Astrocyte (in vitro differentiated cells and primary cell): ENCODE data around the gene AGBL4.

Experiments
- EZH2 ChIP-seq: IDR thresholded peaks from 2 replicates; pipeline ENCODE4 v1.6.1; 2012; ENCODE audit warnings: mild to moderate bottlenecking, low read length, inconsistent platforms; ENCODE audit not compliant: insufficient read depth
- TF ChIP-seq, protein P1 (sequence below): IDR thresholded peaks from 2 replicates; pipeline ENCODE4 v1.5.1; 2011; ENCODE audit warnings: low read depth, mild to moderate bottlenecking, inconsistent platforms, low read length, moderate library complexity; ENCODE audit not compliant: insufficient read depth

DNA sequence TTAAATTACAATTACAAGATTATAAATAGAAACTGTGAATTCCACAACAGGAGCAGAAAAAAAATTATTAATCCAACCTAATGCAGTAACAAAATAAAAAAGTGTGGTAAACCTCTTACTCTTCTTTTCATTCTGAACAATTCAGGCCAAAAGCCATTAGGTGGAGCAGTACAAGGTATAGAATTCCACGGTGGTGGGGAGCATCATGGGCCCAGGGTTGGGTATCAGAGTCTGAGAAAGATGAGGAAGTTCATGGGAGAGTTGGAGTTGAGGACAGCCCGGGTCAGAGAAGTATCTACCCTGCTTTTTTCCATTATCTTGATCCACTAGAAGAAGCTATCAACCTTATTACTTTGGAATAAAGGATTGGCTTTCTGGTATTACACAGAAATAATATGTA is 586.9 kb downstream of the AGBL4 start:
- TF ChIP-seq, protein P1, sequence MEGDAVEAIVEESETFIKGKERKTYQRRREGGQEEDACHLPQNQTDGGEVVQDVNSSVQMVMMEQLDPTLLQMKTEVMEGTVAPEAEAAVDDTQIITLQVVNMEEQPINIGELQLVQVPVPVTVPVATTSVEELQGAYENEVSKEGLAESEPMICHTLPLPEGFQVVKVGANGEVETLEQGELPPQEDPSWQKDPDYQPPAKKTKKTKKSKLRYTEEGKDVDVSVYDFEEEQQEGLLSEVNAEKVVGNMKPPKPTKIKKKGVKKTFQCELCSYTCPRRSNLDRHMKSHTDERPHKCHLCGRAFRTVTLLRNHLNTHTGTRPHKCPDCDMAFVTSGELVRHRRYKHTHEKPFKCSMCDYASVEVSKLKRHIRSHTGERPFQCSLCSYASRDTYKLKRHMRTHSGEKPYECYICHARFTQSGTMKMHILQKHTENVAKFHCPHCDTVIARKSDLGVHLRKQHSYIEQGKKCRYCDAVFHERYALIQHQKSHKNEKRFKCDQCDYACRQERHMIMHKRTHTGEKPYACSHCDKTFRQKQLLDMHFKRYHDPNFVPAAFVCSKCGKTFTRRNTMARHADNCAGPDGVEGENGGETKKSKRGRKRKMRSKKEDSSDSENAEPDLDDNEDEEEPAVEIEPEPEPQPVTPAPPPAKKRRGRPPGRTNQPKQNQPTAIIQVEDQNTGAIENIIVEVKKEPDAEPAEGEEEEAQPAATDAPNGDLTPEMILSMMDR, result no peak
- no peak for TF ChIP-seq EZH2
